Stimulated activated naive B cell treated with anti-CD40 and anti-IgM and Interleukin-4, amounts not matched to agents 10 μg/mL and 1 μg/mL and 100 μg/mL, for 72 hours (primary cell): ENCODE results near the gene NLGN1.

Experiments
- ATAC-seq, 2 donors: fragments of 150-1000 bp; cut with Tn5 transposase; replicated peaks; 2 replicates each; pipeline ENCODE4 v1.10.0; 2021; ENCODE audit warnings: moderate library complexity in 1 of 2
- DNase-seq: peaks from one replicate; pipeline ENCODE4 v3.0.0; 2021
- H3K27ac Mint-ChIP-seq: one replicate; pipeline ENCODE4 v1.8.0; 2022; ENCODE audit warnings: mild to moderate bottlenecking, mixed read lengths
- H3K27me3 Mint-ChIP-seq, 2 donors: one replicate each; pipeline ENCODE4 v1.8.0; 2022; ENCODE audit warnings: mixed read lengths in 2 of 2
- H3K36me3 Mint-ChIP-seq, 2 donors: one replicate each; pipeline ENCODE4 v1.8.0; 2022; ENCODE audit warnings: mixed read lengths in 2 of 2, mild to moderate bottlenecking in 1 of 2
- H3K4me1 Mint-ChIP-seq, 2 donors: one replicate each; pipeline ENCODE4 v1.8.0; 2022; ENCODE audit warnings: mixed read lengths in 2 of 2, mild to moderate bottlenecking in 1 of 2
- H3K4me3 Mint-ChIP-seq, 2 donors: one replicate each; pipeline ENCODE4 v1.8.0; 2022; ENCODE audit warnings: mild to moderate bottlenecking in 2 of 2, mixed read lengths in 2 of 2, moderate library complexity in 1 of 2
- H3K9me3 Mint-ChIP-seq, 2 donors: one replicate each; pipeline ENCODE4 v1.8.0; 2022; ENCODE audit warnings: mixed read lengths in 2 of 2, mild to moderate bottlenecking in 1 of 2

NLGN1 gene

DNA sequence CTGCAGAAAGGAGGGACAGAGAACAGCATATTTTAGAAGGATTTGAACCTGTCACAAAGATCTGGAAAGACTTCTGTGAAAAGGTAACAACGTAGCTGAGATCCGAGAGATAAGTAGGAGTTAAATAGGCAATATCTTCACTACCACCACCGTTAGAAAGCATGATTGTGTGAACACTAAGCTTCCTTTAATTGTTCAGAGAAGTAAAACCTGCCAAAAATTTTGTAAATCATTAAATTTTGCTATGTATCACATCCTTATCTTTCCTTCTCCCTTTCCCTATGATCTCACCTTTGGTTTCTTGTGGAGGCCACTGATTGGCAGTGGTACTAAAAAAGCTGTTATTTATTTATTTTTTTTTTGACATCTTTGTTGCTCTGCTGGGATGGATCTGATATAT is 346.9 kb downstream of the NLGN1 start:
- DNase-seq (no peak), ATAC-seq (no peak)
- H3K4me3 Mint-ChIP-seq, result no peak overlapping the region
- no peaks in the 10 kb centered on the region for H3K36me3 Mint-ChIP-seq
- H3K9me3 Mint-ChIP-seq, result peaks cover 0 to 4% of the 10 kb centered on the region in 2 donors
- no peaks in the 10 kb centered on the region for H3K4me1 Mint-ChIP-seq
- H3K27ac Mint-ChIP-seq, result no peak overlapping the region
- no peaks in the 10 kb centered on the region for H3K27me3 Mint-ChIP-seq

DNA sequence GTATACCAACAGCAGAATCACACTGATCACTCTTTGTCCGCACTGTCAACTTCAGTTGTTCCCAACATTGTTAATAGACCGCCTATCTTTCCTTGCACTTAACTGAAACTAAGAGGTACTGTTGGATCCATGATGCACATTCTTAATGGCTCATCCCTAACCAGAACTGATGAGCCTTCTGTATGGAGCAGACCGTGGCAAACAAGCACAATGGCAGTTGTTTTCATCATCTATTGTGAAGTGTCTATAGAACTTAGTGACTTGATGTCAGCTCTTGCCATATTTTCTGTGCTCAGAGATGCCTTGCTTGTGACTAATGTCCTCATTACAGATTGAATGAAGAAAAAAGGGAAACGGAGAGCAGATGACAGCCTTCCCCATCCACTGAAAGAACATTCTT is 347.4 kb downstream of the NLGN1 start:
- no peaks in the 10 kb centered on the region for H3K27me3 Mint-ChIP-seq
- H3K27ac Mint-ChIP-seq, result no peak overlapping the region
- H3K9me3 Mint-ChIP-seq, result peaks cover 0 to 4% of the 10 kb centered on the region in 2 donors
- no peaks in the 10 kb centered on the region for H3K36me3 Mint-ChIP-seq
- no peaks in the 10 kb centered on the region for H3K4me1 Mint-ChIP-seq
- DNase-seq (no peak), ATAC-seq (no peak)
- H3K4me3 Mint-ChIP-seq, result no peak overlapping the region

DNA sequence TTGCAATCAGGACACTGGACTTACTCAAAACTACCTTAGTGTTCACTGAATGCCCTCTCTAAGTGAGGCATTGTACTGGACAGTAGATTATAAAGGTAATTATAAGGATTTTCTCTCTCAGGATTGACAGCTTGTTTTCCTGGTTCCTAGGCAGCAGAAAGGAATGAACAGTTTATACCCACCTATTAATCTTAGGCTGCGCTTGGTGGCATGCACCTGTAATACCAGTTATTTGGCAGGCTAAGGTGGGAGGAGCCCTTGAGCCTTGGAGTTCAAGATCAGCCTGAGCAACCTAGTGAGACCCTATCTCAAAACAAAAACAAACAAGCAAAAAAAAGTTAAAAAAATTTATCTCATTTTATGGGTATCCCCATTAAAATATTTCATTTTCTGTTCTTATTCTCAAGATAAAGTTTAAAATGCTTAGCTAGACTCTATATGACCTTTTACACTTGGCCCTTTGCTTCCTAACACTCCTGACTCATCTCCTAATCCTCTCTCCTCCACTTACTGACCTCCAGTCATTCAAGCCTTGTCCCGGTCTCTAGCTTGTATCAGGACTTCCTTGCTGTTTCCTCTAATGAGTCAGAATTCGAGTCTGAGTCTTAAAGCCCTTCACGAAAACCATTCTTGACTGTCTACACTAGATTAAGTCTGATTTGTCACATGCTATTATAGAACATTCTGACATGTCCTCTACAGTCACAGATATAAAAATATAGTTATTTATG is 348.6 kb downstream of the NLGN1 start:
- H3K27me3 Mint-ChIP-seq, result no peaks in the 10 kb centered on the region
- DNase-seq, result no peak

GRCh38 chr3:173747427-173747826 is 349.9 kb downstream of the NLGN1 start:
- no peaks in the 10 kb centered on the region for H3K4me1 Mint-ChIP-seq

More for the DNA sequence above, 348.6 kb downstream of the NLGN1 start:
- H3K4me3 Mint-ChIP-seq, result no peak overlapping the region
- no peak for ATAC-seq
- no peaks in the 10 kb centered on the region for H3K4me1 Mint-ChIP-seq
- no peaks in the 10 kb centered on the region for H3K36me3 Mint-ChIP-seq
- H3K9me3 Mint-ChIP-seq, result no peaks in the 10 kb centered on the region
- no peak overlapping the region for H3K27ac Mint-ChIP-seq

GRCh38 chr3:173748105-173748504 is 350.6 kb downstream of the NLGN1 start:
- no peak overlapping the region for H3K4me3 Mint-ChIP-seq
- DNase-seq (no peak), ATAC-seq (no peak)
- H3K27ac Mint-ChIP-seq, result no peak overlapping the region
- H3K27me3 Mint-ChIP-seq, result no peaks in the 10 kb centered on the region
- no peaks in the 10 kb centered on the region for H3K4me1 Mint-ChIP-seq
- H3K9me3 Mint-ChIP-seq, result no peaks in the 10 kb centered on the region
- H3K36me3 Mint-ChIP-seq, result no peaks in the 10 kb centered on the region

More at GRCh38 chr3:173747427-173747826, 349.9 kb downstream of the NLGN1 start:
- Mint-ChIP-seq H3K9me3 (no peaks in the 10 kb centered on the region), H3K27me3 (no peaks in the 10 kb centered on the region), H3K4me3 (no peak overlapping the region), H3K36me3 (no peaks in the 10 kb centered on the region), H3K27ac (no peak overlapping the region)
- ATAC-seq (no peak), DNase-seq (no peak)

- ATAC-seq (no peak), DNase-seq (no peak)
- no peaks in the 10 kb centered on the region for H3K9me3 Mint-ChIP-seq
- no peak overlapping the region for H3K4me3 Mint-ChIP-seq
- H3K36me3 Mint-ChIP-seq, result no peaks in the 10 kb centered on the region
- no peaks in the 10 kb centered on the region for H3K4me1 Mint-ChIP-seq
- H3K27me3 Mint-ChIP-seq, result no peaks in the 10 kb centered on the region
- H3K27ac Mint-ChIP-seq, result no peak overlapping the region
Measured at GRCh38 chr3:173750095-173750494, 352.6 kb downstream of the NLGN1 start.

- Mint-ChIP-seq H3K27me3 (no peaks in the 10 kb centered on the region), H3K9me3 (no peaks in the 10 kb centered on the region), H3K36me3 (no peaks in the 10 kb centered on the region), H3K27ac (no peak overlapping the region), H3K4me3 (no peak overlapping the region), H3K4me1 (no peaks in the 10 kb centered on the region)
- no peak for ATAC-seq
- DNase-seq, result no peak
Measured at GRCh38 chr3:173750591-173750990, 353.0 kb downstream of the NLGN1 start.

DNA sequence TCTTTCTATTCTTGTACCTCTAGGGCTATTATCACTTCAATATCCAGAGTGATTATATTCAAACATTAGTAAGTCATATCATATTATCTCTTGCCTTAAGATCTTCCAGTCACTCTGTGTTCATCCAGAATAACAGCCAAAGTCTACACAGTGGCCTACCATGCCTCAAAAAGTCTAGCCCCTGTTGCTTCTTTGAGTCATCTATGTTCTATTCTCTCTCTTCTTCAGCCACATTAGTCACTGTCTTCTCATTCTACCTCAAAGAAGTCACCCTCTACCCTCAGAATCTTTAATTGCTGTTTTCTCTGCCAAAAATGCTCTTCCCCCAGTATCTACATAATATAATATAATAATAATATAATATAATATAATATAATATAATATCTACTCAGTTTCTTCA is 356.0 kb downstream of the NLGN1 start:
- Mint-ChIP-seq H3K36me3 (no peaks in the 10 kb centered on the region), H3K27ac (no peak overlapping the region), H3K4me1 (no peaks in the 10 kb centered on the region), H3K9me3 (no peaks in the 10 kb centered on the region), H3K4me3 (no peak overlapping the region), H3K27me3 (no peaks in the 10 kb centered on the region)
- DNase-seq (no peak), ATAC-seq (no peak)

DNA sequence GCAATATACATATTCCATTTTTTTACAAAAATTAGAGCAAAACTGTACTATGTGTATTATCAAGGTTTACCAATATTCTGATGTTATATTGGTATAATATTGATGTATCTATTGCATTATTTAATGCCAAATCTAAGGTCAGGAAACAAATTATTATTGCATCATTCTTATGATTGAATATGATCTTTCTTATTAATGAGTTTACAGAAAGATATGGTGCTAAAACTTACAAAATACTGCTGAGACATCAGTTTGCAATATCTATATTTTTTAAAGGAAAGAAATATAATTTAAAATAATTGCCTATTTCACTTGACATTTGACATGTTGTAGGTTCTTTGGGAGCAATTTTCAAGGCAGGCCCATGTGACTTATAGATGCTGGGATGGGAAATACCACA is 357.6 kb downstream of the NLGN1 start:
- no peaks in the 10 kb centered on the region for H3K4me1 Mint-ChIP-seq
- no peaks in the 10 kb centered on the region for H3K9me3 Mint-ChIP-seq
- no peak overlapping the region for H3K4me3 Mint-ChIP-seq
- DNase-seq (no peak), ATAC-seq (no peak)
- no peaks in the 10 kb centered on the region for H3K27me3 Mint-ChIP-seq
- H3K36me3 Mint-ChIP-seq, result no peaks in the 10 kb centered on the region
- H3K27ac Mint-ChIP-seq, result no peak overlapping the region

DNA sequence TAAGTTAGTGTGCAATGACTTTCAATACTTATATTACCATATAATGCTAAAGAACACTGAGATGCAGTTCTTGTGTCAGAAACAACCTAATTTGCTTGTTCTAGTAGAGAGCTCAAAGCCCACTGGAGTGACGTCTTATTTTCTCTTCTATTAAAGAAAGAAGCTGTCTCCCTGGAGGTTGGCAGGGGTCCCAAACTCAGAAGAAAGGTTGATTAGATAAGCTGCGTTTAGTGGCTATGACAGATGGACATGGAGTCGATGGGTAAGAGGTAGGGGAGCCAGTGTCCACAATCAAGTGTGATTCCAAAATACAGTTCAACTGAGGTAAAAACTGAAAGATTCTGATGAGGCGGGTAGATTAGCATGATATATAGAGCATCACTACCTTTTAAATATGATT is 363.6 kb downstream of the NLGN1 start:
- DNase-seq (no peak), ATAC-seq (no peak)
- H3K4me3 Mint-ChIP-seq, result no peak overlapping the region
- H3K4me1 Mint-ChIP-seq, result no peaks in the 10 kb centered on the region
- H3K9me3 Mint-ChIP-seq, result no peaks in the 10 kb centered on the region
- H3K27me3 Mint-ChIP-seq, result no peaks in the 10 kb centered on the region
- no peak overlapping the region for H3K27ac Mint-ChIP-seq
- H3K36me3 Mint-ChIP-seq, result no peaks in the 10 kb centered on the region

- Mint-ChIP-seq H3K27me3 (no peaks in the 10 kb centered on the region), H3K4me1 (no peaks in the 10 kb centered on the region), H3K27ac (no peak overlapping the region), H3K36me3 (no peaks in the 10 kb centered on the region), H3K9me3 (no peaks in the 10 kb centered on the region), H3K4me3 (no peak overlapping the region)
- ATAC-seq, result no peak
- no peak for DNase-seq
Measured at GRCh38 chr3:173762501-173762900, 365.0 kb downstream of the NLGN1 start.

GRCh38 chr3:173770011-173770410 is 372.5 kb downstream of the NLGN1 start:
- Mint-ChIP-seq H3K36me3 (no peaks in the 10 kb centered on the region), H3K27ac (no peak overlapping the region), H3K4me3 (no peak overlapping the region), H3K27me3 (no peaks in the 10 kb centered on the region), H3K4me1 (no peaks in the 10 kb centered on the region), H3K9me3 (peaks cover 0 to 1% of the 10 kb centered on the region in 2 donors)
- DNase-seq (no peak), ATAC-seq (no peak)

DNA sequence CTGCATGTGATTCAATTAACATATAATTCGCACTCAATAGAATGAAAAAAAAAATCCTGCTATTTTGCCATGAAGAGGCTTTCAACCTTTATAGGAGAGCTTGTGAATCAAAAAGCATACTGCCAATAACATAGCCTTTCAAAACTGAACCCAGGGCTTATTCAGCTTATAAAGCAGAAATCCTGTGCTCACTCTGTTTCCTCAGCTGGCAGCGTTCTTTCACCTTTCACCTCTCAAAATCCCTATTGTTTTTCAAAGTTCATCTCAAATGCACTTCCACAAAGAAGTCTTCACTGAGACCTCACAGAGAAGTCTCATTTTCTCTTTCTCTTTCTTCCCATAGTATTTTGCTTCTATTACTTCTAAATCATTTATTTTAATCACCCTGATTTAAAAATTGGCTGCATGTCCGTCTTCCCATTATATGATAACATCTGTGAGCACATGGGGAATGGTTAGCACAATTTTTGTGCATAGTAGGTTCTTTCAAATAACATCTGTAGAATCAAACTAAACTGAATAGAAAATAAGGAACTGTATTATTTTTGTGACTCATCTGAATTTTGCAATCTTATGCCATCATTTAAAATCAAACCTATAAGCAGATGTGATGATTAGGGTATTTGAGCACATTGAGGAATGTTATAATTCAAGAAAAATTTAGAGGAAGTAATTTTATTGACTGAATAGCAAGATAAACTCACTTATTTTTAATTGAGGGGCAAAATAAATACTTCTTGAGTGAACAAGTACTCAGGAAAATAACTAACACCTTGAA is 373.4 kb downstream of the NLGN1 start:
- no peak for ATAC-seq
- Mint-ChIP-seq H3K36me3 (no peaks in the 10 kb centered on the region), H3K9me3 (peaks cover 0 to 3% of the 10 kb centered on the region in 2 donors), H3K4me1 (no peaks in the 10 kb centered on the region), H3K4me3 (no peak overlapping the region), H3K27me3 (no peaks in the 10 kb centered on the region), H3K27ac (no peak overlapping the region)
- DNase-seq, result no peak

- no peak overlapping the region for H3K27ac Mint-ChIP-seq
- no peaks in the 10 kb centered on the region for H3K27me3 Mint-ChIP-seq
- H3K36me3 Mint-ChIP-seq, result no peaks in the 10 kb centered on the region
- ATAC-seq (no peak), DNase-seq (no peak)
- H3K9me3 Mint-ChIP-seq, result peaks cover 0 to 1% of the 10 kb centered on the region in 2 donors
- no peaks in the 10 kb centered on the region for H3K4me1 Mint-ChIP-seq
- no peak overlapping the region for H3K4me3 Mint-ChIP-seq
Measured at GRCh38 chr3:173773800-173774199, 376.3 kb downstream of the NLGN1 start.

DNA sequence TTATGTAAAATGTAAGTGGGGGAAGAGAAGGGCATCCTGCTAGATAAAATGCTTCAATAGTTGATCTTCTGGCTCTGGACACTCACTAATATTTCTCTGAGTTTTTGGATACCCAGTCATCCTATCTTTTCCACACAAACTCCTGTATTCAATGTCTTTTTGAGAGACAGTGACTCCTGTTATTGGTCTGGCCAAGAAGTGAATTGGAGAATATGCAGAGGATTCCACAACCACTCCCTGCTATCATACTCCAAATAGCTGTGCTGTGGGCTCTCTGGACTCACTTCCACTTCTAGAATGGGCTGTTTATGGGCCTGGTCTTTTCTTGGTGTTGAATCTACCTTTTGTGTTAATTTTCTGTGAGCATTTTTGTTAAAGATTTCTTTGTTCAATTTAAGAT is 376.8 kb downstream of the NLGN1 start:
- DNase-seq (no peak), ATAC-seq (no peak)
- Mint-ChIP-seq H3K27ac (no peak overlapping the region), H3K27me3 (no peaks in the 10 kb centered on the region), H3K4me3 (no peak overlapping the region), H3K9me3 (peaks cover 0 to 1% of the 10 kb centered on the region in 2 donors), H3K4me1 (no peaks in the 10 kb centered on the region), H3K36me3 (no peaks in the 10 kb centered on the region)
